ENCODE data around the gene HAO2. TPM values are rescaled to one million over a fixed set of nuclear protein-coding genes. Genes with fewer than 3 reads are reported as not detected.

HAO2 gene
- total RNA-seq (1 to 10 TPM in 1 of 9 donors, under 1 TPM in 4, not detected in 4; 0.17 to 1.7 (median 0.64) TPM), polyA plus RNA-seq (1 to 10 TPM in 2 of 3 donors, under 1 TPM in 1; 0.80 to 4.8 (median 1.8) TPM)
- long read RNA-seq, donor 1: 0 reads
- long read RNA-seq, donor 2: 0 reads
- long read RNA-seq, donor 3: 0 reads
- long read RNA-seq, donor 4, partial matches to known transcripts: 1 of 1 reads
- long read RNA-seq, donor 4, other reads (novel, unspliced or antisense): 0 of 1 reads
- long read RNA-seq, donor 5, partial matches to known transcripts: 1 of 3 reads
- long read RNA-seq, donor 5, other reads (novel, unspliced or antisense): 2 of 3 reads
- long read RNA-seq, donor 6, partial matches to known transcripts: 0 of 1 reads
- long read RNA-seq, donor 6, other reads (novel, unspliced or antisense): 1 of 1 reads
- long read RNA-seq, donor 7: 0 reads
- long read RNA-seq, donor 8: 0 reads
- long read RNA-seq, donor 9: 0 reads
- long read RNA-seq, donor 10: 0 reads

DNA sequence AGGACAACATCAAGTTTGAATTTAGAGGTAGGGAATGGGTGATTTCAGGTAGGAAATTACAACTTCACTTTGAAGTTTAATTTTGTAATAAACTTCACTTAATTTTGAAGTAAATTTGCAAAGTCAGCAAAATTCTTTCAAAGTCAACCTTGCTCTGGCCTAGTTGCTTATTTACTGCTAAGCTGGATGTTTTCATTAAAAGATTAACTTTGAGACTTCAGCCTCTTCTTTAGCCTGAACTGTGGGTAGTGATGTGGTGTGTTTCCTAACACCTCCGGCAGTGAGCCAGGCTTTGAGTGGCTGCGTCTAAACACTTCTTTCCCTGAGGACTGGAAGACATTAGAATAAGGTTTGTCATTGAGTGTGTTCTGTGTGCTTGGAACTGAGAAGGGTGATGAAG, at the start of gene HAO2:
TSS of gene HAO2 (plus strand) at position 232 of the 400 bp plus-strand sequence. CDS start 12,301 bp downstream, outside the sequence.
- Histone ChIP-seq H3K4me3 (no peak within 1 kb of the TSS), H3K4me1 (replicated peaks in 1 of 2) (peaks cover 3 to 6% of the 10 kb centered on the region in 2 donors), H3K9me3 (replicated peaks in 1 of 3) (no peaks in the 10 kb centered on the region), H3K27me3 (no peaks in the 10 kb centered on the region), H3K27ac (no peak within 1 kb of the TSS), H3K36me3 (replicated peaks in 1 of 2) (no peaks in the 10 kb centered on the region)
- DNase-seq: no peak
- WGBS, 4 donors: 92 to 98% (median 96%) methylated on average over 2 of the region's 2 CpGs
- TF ChIP-seq POLR2A (IDR thresholded peaks at IDR 0.05): no peak
- TF ChIP-seq, protein P1, sequence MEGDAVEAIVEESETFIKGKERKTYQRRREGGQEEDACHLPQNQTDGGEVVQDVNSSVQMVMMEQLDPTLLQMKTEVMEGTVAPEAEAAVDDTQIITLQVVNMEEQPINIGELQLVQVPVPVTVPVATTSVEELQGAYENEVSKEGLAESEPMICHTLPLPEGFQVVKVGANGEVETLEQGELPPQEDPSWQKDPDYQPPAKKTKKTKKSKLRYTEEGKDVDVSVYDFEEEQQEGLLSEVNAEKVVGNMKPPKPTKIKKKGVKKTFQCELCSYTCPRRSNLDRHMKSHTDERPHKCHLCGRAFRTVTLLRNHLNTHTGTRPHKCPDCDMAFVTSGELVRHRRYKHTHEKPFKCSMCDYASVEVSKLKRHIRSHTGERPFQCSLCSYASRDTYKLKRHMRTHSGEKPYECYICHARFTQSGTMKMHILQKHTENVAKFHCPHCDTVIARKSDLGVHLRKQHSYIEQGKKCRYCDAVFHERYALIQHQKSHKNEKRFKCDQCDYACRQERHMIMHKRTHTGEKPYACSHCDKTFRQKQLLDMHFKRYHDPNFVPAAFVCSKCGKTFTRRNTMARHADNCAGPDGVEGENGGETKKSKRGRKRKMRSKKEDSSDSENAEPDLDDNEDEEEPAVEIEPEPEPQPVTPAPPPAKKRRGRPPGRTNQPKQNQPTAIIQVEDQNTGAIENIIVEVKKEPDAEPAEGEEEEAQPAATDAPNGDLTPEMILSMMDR (IDR thresholded peaks at IDR 0.05): no peak
- intact Hi-C loops (cut with DNase I): loop anchor here (5.0 to 10.0 kb wide), 2 partner anchors 91 to 1214 kb away; no protein-coding TSS in a partner anchor

DNA sequence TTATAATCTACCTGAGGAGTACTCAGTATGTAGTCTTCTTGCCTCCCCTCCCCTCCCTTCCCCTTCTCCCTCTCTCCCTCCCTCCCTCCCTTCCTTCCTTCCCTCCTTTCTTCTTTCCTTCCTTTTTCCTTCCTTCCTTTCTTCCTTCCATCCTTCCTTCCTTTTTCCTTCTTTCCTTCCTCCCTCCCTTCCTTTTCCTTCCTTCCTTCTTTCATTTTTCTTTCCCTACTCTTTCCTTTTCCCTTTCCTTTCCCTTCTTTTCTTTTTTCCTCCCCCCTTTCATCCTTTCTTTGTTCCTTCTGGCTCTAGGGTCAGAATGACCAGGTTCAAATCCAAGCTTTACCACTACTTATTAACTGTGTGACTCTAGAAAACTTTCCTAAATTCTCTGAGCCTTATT, 48.5 kb upstream of the HAO2 start:
- Histone ChIP-seq H3K9me3 (replicated peaks in 1 of 3) (no peaks in the 10 kb centered on the region), H3K4me1 (replicated peaks in 1 of 2) (no peaks in the 10 kb centered on the region), H3K4me3 (no peak overlapping the region), H3K36me3 (replicated peaks in 1 of 2) (no peaks in the 10 kb centered on the region), H3K27me3 (no peaks in the 10 kb centered on the region), H3K27ac (no peak overlapping the region)
- TF ChIP-seq POLR2A (IDR thresholded peaks at IDR 0.05): no peak
- TF ChIP-seq, protein P1 (IDR thresholded peaks at IDR 0.05): no peak
- DNase-seq: no peak
- intact Hi-C loops (cut with DNase I): no loop called here

- no peaks in the 10 kb centered on the region for H3K36me3 ChIP-seq (replicated peaks in 1 of 2)
Measured at GRCh38 chr1:119321666-119322419, 46.7 kb upstream of the HAO2 start.

More at GRCh38 chr1:119321666-119322419, 46.7 kb upstream of the HAO2 start:
- no peaks in the 10 kb centered on the region for H3K9me3 ChIP-seq (replicated peaks in 1 of 3)
- no peaks in the 10 kb centered on the region for H3K4me1 ChIP-seq (replicated peaks in 1 of 2)
- no peak overlapping the region for H3K4me3 ChIP-seq
- intact Hi-C loops (cut with DNase I): no loop called here
- 75 to 89% (median 84%) methylated on average over 5 of the region's 5 CpGs for WGBS, 4 donors
- DNase-seq: no peak
- TF ChIP-seq, protein P1 (IDR thresholded peaks at IDR 0.05): no peak
- TF ChIP-seq POLR2A (IDR thresholded peaks at IDR 0.05): no peak
- no peak overlapping the region for H3K27ac ChIP-seq
- no peaks in the 10 kb centered on the region for H3K27me3 ChIP-seq

All from adrenal gland (tissue), 19 donors.